Brain pericyte (primary cell): ENCODE results near the gene ARMC2.

Experiments used
- DNase-seq: peaks from one replicate; pipeline ENCODE4 v3.0.0-alpha.2; 2012; ENCODE audit warnings: low read depth, low spot score

The ARMC2 gene

DNA sequence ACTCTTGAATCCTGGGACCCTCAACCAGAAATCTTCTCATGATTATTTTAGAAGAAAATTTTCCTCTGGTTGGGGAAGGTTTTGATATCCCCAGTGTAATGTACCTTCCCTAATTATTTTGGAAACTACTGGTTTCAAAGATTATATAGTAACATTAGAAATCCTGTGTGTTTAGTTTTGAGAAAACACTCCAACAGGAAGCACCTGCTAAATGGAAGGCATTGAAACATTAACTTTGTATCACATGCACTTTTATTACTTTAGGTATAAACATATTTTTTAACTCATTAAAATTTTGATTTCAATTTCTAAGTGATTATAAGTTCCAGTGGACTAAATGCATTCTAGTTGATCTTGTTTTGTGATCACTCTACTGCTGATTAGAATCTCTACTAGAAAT, 137.1 kb downstream of the ARMC2 start:
- no peak for DNase-seq

- no peak for DNase-seq
These were observed 138.9 kb downstream of the ARMC2 start for GRCh38 chr6:108987156-108987555.

GRCh38 chr6:108988296-108988695, 140.1 kb downstream of the ARMC2 start:
- no peak for DNase-seq

GRCh38 chr6:108988765-108989164, 140.5 kb downstream of the ARMC2 start:
- DNase-seq, result no peak

DNA sequence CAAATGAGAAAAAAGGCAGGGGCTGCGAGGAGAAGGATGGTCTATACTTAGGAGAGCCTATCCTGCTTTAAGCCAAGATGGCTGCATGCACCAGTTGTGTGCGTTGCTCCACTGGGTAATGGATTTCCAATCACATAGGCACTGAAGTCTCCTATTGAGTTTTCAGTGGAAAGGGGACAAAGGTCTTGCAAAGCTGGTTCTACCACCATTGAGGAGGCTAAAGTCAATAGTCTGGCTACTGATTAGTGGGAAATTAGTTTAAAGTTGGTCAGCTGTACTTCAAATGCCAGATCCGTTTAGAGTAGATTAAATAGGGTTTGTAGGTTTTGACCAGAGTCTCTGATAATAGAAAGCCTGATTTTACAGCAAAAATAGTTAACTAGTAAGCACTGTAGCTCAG, 141.5 kb downstream of the ARMC2 start:
- no peak for DNase-seq

DNA sequence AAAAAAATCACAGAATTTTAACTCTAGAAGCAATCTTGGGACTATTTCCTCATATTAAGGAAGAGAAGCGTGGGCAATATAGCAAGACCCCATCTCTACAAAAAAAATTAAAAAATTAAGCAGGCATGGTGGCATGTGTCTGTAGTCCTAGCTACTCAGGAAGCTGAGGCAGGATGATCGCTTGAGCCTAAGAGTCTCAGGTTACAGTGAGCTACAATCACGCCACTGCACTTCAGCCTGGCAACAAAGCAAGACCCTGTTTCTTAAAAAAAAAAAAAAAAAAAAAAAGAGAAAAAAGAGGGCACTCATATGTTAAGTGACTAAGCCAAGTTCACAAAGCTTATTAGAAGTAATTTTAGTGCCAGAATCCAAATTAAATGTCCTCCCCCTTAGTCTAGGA, 145.7 kb downstream of the ARMC2 start:
- DNase-seq, result no peak

- no peak for DNase-seq
These were observed 147.1 kb downstream of the ARMC2 start for GRCh38 chr6:108995296-108995695.

DNA sequence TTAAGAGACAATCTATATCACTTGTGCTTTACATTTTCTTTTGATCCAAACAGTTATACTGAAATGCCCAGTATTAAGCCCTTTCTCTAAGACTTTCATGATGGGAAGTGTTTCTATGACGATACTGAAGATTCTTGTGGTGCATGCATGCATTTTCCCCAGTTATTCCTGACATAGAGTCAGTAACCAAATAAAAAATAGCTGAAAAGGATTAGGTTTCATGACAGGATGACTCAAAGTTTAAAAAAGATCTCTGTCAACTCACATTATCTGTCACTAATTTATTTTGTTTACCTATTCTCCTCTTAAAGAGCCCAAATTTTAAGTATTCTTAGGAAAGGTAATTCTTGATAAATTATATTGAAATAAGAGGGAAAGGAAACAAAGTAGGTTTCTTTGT, 148.0 kb downstream of the ARMC2 start:
- DNase-seq, result no peak

DNA sequence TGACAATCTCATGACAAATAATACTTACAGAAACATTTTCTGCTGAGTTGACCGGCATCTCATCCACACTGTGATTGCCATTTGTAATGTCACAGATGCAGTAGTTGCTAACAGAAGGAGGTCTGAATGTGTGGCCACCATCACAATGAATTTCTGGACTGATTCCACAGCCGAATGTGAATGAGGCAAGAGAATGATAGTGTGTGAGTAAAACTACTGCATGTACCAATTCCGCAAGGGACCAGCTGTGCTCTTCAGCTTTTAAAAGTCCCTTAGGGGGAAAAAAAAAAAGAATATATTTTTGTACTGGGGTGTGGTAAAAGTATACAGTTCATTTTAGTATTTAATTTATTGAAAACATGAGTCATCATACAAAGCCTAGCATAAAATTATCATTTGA, 150.3 kb downstream of the ARMC2 start:
- DNase-seq, result no peak

DNA sequence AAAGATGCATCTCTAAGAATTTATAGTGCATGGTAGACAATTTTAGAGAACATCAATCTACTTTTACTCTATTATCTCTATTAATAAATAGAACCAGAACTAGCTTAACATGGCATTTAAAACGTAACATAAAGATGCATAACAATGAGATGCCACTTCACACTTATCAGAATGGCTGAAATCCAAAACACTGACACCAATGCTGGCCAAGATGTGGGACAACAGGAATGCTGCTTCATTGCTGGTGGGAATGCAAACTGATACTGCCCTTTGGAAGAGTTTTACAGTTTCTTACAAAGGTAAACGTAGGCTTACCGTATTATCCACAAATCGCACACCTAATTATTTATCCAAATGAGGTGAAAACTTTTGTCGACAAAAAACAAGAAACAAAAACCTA, 151.2 kb downstream of the ARMC2 start:
- no peak for DNase-seq

- DNase-seq, result no peak
These were observed 152.1 kb downstream of the ARMC2 start for GRCh38 chr6:109000289-109000688.

DNA sequence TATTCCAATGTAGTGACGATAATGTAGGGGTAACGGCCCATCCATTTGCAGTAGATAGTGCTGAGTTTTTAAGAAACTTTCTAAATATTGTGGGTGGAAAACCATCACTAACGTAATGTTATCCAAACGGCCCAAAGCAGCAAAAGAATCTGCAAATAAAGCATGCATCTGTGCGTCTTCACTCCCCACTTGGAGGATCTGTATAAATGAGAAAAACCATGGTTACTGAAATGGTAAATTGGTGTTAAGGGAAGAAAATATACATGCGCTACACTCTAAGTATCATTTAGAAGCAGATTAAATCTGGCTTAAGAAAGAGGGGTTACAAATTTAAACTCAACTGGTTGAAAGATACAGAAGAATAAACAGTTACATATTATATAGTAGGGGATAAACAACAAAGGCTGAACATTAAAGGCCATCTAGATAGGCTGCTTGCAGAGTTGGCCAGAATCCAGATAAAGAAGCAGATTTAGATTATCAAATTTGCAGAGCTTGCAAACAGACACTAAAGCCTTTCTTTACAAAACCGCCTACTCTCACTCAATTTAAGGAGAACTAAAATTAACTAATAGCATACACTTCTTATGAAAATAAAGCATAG, 153.2 kb downstream of the ARMC2 start:
- no peak for DNase-seq

DNA sequence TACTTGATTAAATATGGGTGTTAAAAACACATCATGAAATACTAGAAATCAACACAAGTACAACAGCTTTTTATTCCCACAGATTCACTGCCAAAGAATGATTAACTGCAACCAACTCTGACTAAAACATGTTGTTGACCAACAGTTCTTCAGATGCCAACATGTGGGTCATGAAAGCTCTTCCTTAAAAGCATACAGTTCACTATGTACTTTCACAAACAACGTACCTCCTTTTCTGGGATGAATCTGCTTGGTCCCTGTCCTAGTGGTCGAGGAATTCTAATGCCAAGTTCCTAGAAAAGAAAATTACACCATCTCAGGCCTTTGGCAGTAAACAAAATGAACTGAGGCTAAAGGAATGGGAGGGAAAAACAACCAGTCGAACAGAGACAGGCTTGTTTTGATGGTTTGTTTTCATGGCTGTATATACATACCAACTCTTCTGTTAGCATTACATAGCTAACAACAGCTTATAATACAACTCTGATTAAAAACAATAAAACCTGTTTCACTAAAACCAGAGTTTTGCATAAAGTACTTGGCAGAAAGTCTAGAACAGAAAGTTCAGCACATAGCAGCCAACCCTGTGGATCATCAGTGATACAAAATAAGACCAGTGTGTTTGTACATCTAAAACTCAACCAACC, 154.0 kb downstream of the ARMC2 start:
- DNase-seq, result no peak

DNA sequence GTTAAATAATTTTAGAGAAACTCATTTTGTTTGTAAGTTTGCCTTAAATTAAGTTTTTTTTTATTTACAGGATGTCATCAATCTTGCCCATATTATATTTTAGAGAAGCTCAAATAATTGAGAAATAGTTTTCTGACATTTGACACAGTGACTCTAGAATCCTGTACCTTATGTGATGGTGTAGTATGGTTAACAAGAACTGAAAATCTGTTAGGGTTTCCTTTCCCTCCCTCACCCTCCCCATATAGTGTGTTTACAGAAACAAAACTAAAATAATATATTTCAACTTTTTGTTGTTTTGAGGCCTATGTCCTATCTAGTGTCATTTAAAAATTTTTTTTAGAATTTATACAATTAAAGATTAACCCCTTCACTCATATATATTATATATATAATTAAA, 154.7 kb downstream of the ARMC2 start:
- DNase-seq, result no peak

DNA sequence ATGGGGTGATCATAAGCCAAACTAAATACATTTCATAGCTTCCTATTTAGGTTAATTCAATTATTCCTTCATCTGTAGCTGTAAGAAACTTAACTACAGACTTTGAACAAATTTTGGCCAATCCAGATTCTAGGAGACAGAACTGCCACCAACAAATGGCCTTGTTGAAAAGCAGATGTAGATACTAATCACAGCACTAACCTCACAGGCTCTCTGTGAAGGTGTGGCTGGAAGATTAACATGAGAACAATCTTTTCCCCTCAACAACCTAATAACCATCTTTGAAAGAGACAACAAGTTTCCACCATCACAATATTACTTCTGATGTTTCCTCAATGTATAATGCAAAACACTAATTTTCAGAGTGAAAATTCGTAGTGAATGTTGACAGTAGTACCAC, 158.6 kb downstream of the ARMC2 start:
- DNase-seq, result no peak

- no peak for DNase-seq
These were observed 159.3 kb downstream of the ARMC2 start for GRCh38 chr6:109007521-109007920.

DNA sequence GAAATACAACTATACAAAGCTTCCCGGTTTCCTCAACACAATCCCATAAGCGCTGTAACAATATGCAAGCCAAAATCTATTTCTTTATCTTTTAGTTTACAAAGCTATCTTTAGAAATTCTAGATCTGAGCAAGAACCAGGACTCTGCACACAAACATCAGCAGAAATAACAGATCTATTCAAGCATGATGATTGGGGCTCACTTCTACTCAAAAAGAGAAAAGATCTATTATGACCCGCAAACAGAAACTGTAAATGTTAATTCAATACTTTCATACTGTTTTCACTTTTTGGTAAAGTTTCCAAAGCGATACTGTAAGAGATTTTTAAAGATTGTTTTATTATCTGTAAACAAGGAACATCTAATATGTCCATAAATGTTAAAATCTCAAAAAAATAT, 159.8 kb downstream of the ARMC2 start:
- no peak for DNase-seq

- DNase-seq, result no peak
These were observed 160.5 kb downstream of the ARMC2 start for GRCh38 chr6:109008537-109009235.

DNA sequence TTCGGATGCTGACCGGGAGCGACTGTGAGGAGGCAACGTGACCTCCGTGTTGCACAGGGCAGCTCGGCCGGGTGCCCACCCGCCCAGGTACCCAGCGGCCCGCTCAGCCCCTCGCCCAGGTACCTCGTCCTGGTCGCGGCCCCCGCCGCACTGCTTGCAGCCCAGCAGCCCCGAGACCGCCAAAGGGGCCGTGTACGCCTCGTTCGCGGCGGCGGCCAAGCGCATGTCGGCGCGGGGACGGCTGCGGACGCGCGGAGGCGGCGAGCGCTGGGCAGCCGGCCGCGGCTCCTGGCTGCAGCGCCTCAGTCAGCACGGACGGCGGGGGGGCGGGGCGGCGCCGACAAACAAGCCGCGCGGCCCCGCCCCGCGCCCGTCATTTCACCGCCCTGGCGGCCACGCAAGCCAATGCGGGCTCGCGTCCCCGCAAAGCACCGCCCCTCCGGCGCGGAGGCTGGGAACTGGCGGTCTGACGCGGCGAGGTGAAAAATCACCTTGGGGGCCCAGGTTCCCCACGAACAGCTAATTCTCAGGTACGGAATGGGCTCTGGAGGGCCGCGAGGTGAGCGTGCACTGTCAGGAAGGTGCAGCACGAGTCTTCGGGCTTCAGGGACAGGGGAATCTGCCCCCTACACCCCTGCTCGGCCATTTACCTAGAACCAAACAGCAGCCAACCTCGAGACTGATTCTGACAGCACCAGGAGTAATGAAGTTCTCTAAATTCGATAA, 161.2 kb downstream of the ARMC2 start:
- peak; percentile 37 for DNase-seq

DNA sequence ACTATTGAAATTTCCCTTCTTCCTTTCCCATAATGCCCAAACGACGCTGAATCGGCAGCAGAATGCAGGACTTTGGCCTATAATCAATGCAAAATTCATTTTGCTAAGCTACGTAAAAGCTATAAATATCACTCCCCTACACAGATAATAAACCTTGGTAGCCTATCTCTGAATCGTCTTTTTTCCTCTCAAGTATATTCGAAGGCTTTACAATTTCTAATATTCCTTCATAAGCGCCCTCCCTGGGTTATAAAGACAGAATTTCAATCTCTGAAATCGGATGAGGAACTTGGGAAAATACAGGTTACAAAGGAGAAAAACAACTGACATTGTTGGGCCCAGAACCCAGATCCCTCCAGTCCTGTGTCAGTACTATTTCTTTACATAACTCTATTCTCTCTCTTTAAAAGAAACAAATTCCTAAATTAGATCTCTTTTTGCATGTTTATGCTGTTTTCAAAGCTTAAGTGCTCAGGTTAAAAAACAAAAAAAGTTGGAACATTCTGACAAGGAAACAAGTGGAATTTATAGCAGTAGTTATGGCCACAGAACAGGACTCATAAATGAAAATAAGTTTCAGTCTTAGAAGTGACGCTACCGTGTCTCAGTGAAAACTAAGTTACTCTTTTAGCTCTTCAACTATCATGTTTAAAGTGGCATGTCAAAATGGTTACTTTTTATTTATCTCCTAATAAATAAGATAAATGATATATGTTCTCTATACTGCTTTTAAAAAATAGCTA, 161.9 kb downstream of the ARMC2 start:
- no peak for DNase-seq

GRCh38 chr6:109010705-109011102, 162.5 kb downstream of the ARMC2 start:
- DNase-seq, result no peak
